ENCODE data around the gene LTA.
A peak's percentile ranks its signal among the peaks of the same experiment; 100 is the strongest.

LTA gene

GRCh38 chr6:31620586-31621319 is 48.7 kb downstream of the LTA start, which contains the start of gene PRRC2A:
Gene PRRC2A (plus strand): TSS chr6:31620715. CDS start chr6:31622790, 2,075 bp downstream.
- H3K27ac ChIP-seq (ENCODE audit: low read length) = peak within 1 kb of the TSS; percentile 97
- H3K36me3 ChIP-seq (ENCODE audit: control insufficient read depth in 2 of 2, insufficient read depth in 2 of 2, low read length in 2 of 2) = peaks cover 25 to 30% of the 10 kb centered on the region in 2 donors
- H3K4me1 ChIP-seq (ENCODE audit: control insufficient read depth, insufficient read depth, low read length) = peaks cover 15% of the 10 kb centered on the region
- no peaks in the 10 kb centered on the region for H3K27me3 ChIP-seq (ENCODE audit: control insufficient read depth in 1 of 2, insufficient read depth in 2 of 2, low read length in 2 of 2)
- H3K9me3 ChIP-seq (ENCODE audit: control insufficient read depth in 2 of 2, low read length in 2 of 2) = no peaks in the 10 kb centered on the region
- H3K4me3 ChIP-seq (ENCODE audit: low read length in 2 of 2) = peak within 1 kb of the TSS; percentile 89 to 91
- peak within 1 kb of the TSS; percentile 96 to 100 for H3K9ac ChIP-seq (ENCODE audit: low read length in 2 of 2)

GRCh38 chr6:31621320-31621939 is 49.3 kb downstream of the LTA start:
- no peaks in the 10 kb centered on the region for H3K9me3 ChIP-seq (ENCODE audit: control insufficient read depth in 2 of 2, low read length in 2 of 2)
- peaks cover 32 to 36% of the 10 kb centered on the region in 2 donors for H3K36me3 ChIP-seq (ENCODE audit: control insufficient read depth in 2 of 2, insufficient read depth in 2 of 2, low read length in 2 of 2)
- H3K27me3 ChIP-seq (ENCODE audit: control insufficient read depth in 1 of 2, insufficient read depth in 2 of 2, low read length in 2 of 2) = no peaks in the 10 kb centered on the region
- H3K4me3 ChIP-seq (ENCODE audit: low read length in 2 of 2) = peak overlapping the region; percentile 89 to 91
- peak overlapping the region; percentile 96 to 100 for H3K9ac ChIP-seq (ENCODE audit: low read length in 2 of 2)
- peak overlapping the region; percentile 97 for H3K27ac ChIP-seq (ENCODE audit: low read length)
- peaks cover 15% of the 10 kb centered on the region for H3K4me1 ChIP-seq (ENCODE audit: control insufficient read depth, insufficient read depth, low read length)

- no peaks in the 10 kb centered on the region for H3K27me3 ChIP-seq (ENCODE audit: control insufficient read depth in 1 of 2, insufficient read depth in 2 of 2, low read length in 2 of 2)
- peak overlapping the region; percentile 89 to 91 for H3K4me3 ChIP-seq (ENCODE audit: low read length in 2 of 2)
- peak overlapping the region; percentile 96 to 100 for H3K9ac ChIP-seq (ENCODE audit: low read length in 2 of 2)
- peaks cover 15% of the 10 kb centered on the region for H3K4me1 ChIP-seq (ENCODE audit: control insufficient read depth, insufficient read depth, low read length)
- no peaks in the 10 kb centered on the region for H3K9me3 ChIP-seq (ENCODE audit: control insufficient read depth in 2 of 2, low read length in 2 of 2)
- peaks cover 37 to 42% of the 10 kb centered on the region in 2 donors for H3K36me3 ChIP-seq (ENCODE audit: control insufficient read depth in 2 of 2, insufficient read depth in 2 of 2, low read length in 2 of 2)
- H3K27ac ChIP-seq (ENCODE audit: low read length) = peak overlapping the region; percentile 97
These were observed 49.9 kb downstream of the LTA start for GRCh38 chr6:31621991-31622390.

- Histone ChIP-seq H3K27ac (ENCODE audit: low read length) (no peak overlapping the region), H3K9ac (ENCODE audit: low read length in 2 of 2) (peak overlapping the region in 1 of 2 donors; percentile 100), H3K27me3 (ENCODE audit: control insufficient read depth in 1 of 2, insufficient read depth in 2 of 2, low read length in 2 of 2) (no peaks in the 10 kb centered on the region), H3K9me3 (ENCODE audit: control insufficient read depth in 2 of 2, low read length in 2 of 2) (no peaks in the 10 kb centered on the region), H3K36me3 (ENCODE audit: control insufficient read depth in 2 of 2, insufficient read depth in 2 of 2, low read length in 2 of 2) (peaks cover 42 to 49% of the 10 kb centered on the region in 2 donors), H3K4me1 (ENCODE audit: control insufficient read depth, insufficient read depth, low read length) (peaks cover 15% of the 10 kb centered on the region), H3K4me3 (ENCODE audit: low read length in 2 of 2) (peak overlapping the region; percentile 89 to 91)
These were observed 50.6 kb downstream of the LTA start for GRCh38 chr6:31622684-31623091.
